GM12873 (cell line): ENCODE measurements around the gene NDUFC2.

Experiments
- CTCF ChIP-seq: IDR thresholded peaks from 2 replicates; pipeline ENCODE4 v1.5.1; 2012; ENCODE audit warnings: low read depth, mild to moderate bottlenecking, moderate library complexity, low read length, control low read depth; ENCODE audit not compliant: insufficient read depth; ENCODE audit errors: missing control alignments

NDUFC2 gene

GRCh38 chr11:78020246-78020645 lies 59.4 kb downstream of the NDUFC2 start:
- TF ChIP-seq CTCF, result no peak

GRCh38 chr11:78019808-78020207 lies 59.9 kb downstream of the NDUFC2 start:
- no peak for TF ChIP-seq CTCF
